ENCODE measurements around the gene MESP2. TPM values are rescaled to one million over a fixed set of nuclear protein-coding genes. Genes with fewer than 3 reads are reported as not detected.

Gene MESP2
- total and polyA plus RNA-seq, 2 of the 13 experiments (the other 11 are each of a cell fraction or from before 2014, with no cell fraction given), result not detected

DNA sequence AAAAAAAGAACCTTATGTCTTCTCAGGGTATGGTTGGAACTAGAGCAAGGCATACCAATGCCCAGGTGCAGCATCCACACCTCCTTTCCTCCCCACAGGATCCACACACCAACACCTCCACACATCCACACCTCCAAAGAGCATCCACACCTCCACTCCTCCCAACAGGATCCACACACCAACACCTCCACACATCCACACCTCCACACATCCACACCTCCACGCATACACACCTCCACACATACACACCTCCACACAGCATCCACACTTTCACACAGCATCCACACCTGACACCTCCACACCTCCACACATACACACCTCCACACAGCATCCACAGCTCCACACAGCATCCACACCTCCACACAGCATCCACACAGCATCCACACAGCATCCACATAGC lies 30.4 kb upstream of the MESP2 start (continued):
- TF ChIP-seq, protein P1, sequence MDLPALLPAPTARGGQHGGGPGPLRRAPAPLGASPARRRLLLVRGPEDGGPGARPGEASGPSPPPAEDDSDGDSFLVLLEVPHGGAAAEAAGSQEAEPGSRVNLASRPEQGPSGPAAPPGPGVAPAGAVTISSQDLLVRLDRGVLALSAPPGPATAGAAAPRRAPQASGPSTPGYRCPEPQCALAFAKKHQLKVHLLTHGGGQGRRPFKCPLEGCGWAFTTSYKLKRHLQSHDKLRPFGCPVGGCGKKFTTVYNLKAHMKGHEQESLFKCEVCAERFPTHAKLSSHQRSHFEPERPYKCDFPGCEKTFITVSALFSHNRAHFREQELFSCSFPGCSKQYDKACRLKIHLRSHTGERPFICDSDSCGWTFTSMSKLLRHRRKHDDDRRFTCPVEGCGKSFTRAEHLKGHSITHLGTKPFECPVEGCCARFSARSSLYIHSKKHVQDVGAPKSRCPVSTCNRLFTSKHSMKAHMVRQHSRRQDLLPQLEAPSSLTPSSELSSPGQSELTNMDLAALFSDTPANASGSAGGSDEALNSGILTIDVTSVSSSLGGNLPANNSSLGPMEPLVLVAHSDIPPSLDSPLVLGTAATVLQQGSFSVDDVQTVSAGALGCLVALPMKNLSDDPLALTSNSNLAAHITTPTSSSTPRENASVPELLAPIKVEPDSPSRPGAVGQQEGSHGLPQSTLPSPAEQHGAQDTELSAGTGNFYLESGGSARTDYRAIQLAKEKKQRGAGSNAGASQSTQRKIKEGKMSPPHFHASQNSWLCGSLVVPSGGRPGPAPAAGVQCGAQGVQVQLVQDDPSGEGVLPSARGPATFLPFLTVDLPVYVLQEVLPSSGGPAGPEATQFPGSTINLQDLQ (CRISPR knock-in tag; IDR thresholded peaks at IDR 0.05), result no peak
- TF ChIP-seq CAMTA2 (CRISPR knock-in tag; IDR thresholded peaks at IDR 0.05; ENCODE audit: borderline replicate concordance), result no peak
- TF ChIP-seq TOPORS (CRISPR knock-in tag; IDR thresholded peaks at IDR 0.05), result no peak
- TF ChIP-seq, protein P2, sequence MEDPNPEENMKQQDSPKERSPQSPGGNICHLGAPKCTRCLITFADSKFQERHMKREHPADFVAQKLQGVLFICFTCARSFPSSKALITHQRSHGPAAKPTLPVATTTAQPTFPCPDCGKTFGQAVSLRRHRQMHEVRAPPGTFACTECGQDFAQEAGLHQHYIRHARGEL (CRISPR knock-in tag; IDR thresholded peaks at IDR 0.05), result no peak
- no peak for TF ChIP-seq ZNF274 (CRISPR knock-in tag; IDR thresholded peaks at IDR 0.05)

DNA sequence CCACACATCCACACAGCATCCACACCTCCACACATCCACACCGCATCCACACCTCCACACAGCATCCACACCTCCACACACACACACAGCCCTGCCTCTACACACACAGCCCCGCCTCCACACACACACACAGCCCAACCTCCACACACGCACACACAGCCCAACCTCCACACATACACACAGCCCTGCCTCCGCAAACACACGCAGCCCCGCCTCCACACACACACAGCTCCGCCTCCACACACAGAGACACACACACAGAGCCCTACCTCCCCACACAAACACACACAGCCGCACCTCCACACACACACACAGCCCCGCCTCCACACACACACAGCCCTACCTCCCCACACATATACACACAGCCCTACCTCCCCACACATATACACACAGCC lies 29.7 kb upstream of the MESP2 start:
- FAIRE-seq (no peak), ATAC-seq (no peak), DNase-seq (ENCODE audit: low spot score) (no peak)
- no peak overlapping the region for H2AFZ ChIP-seq (ENCODE audit: low read length)
- H4K20me1 ChIP-seq (ENCODE audit: insufficient read depth, low read length), result no peaks in the 10 kb centered on the region
- no TSS peak for BruUV-seq (replicated peaks)
- no peak overlapping the region for H3K4me3 ChIP-seq (replicated peaks in 1 of 3; ENCODE audit: insufficient read depth in 1 of 3, low read depth in 2 of 3, low read length in 3 of 3)
- ChIA-PET CTCF (ENCODE audit: low intra/inter-chr PET ratio, low total read pairs) (no interaction called here), POLR2A (no interaction called here)
- no peaks in the 10 kb centered on the region for H3K79me2 ChIP-seq (ENCODE audit: insufficient read depth, low read length)
- H3K27me3 ChIP-seq (ENCODE audit: control insufficient read depth in 1 of 2, insufficient read depth in 2 of 2, low read length in 2 of 2), result peaks cover 12 to 56% of the 10 kb centered on the region in 2 experiments; a peak in 4 of 5 replicates
- H3K4me2 ChIP-seq (ENCODE audit: low read depth, low read length), result no peak overlapping the region
- no peak overlapping the region for H3K27ac ChIP-seq (ENCODE audit: extremely low read length, insufficient read depth, low read length)
- intact Hi-C loops (cut with micrococcal nuclease; ENCODE audit: unreplicated experiment), result no loop called here
- in situ Hi-C loops (cut with HindIII; ENCODE audit: extremely low pct_ligation_motif_present, low pct_unique_long_range_greater_than_20kb), result loop anchor here (25.0 kb wide), 1 partner anchor 341 kb away; no protein-coding TSS in a partner anchor
- WGBS (ENCODE audit: low lambda C conversion rate), result 47% methylated on average over 9 of the region's 9 CpGs
- no peaks in the 10 kb centered on the region for H3K36me3 ChIP-seq (replicated peaks in 1 of 2; ENCODE audit: control insufficient read depth in 1 of 2, insufficient read depth in 2 of 2, low read length in 2 of 2)
- H3K4me1 ChIP-seq (ENCODE audit: insufficient read depth, low read length), result peaks cover 3% of the 10 kb centered on the region
- TF ChIP-seq NFRKB (IDR thresholded peaks at IDR 0.05) (no peak), HNRNPL (IDR thresholded peaks at IDR 0.05; ENCODE audit: low read depth, low read length) (0 out of 2 replicates have a peak, but pooled peaks have one; percentile 4), ZNF891 (CRISPR knock-in tag; IDR thresholded peaks at IDR 0.05) (no peak), ATM (IDR thresholded peaks at IDR 0.05; ENCODE audit: borderline replicate concordance) (no peak)
- TF ChIP-seq, protein P3, sequence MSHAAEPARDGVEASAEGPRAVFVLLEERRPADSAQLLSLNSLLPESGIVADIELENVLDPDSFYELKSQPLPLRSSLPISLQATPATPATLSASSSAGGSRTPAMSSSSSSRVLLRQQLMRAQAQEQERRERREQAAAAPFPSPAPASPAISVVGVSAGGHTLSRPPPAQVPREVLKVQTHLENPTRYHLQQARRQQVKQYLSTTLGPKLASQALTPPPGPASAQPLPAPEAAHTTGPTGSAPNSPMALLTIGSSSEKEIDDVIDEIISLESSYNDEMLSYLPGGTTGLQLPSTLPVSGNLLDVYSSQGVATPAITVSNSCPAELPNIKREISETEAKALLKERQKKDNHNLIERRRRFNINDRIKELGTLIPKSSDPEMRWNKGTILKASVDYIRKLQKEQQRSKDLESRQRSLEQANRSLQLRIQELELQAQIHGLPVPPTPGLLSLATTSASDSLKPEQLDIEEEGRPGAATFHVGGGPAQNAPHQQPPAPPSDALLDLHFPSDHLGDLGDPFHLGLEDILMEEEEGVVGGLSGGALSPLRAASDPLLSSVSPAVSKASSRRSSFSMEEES (CRISPR knock-in tag; IDR thresholded peaks at IDR 0.05), result no peak
- H3K9ac ChIP-seq (ENCODE audit: insufficient read depth, low read depth, low read length), result no peak overlapping the region
- H3K9me3 ChIP-seq (ENCODE audit: low read length), result no peaks in the 10 kb centered on the region
